ENCODE data around the gene HS2ST1.
"Not testable (repeated sequence)": the region's sequence is repeated elsewhere in the genome, so short reads cannot be mapped to it uniquely, and the experiment has no call there.

HS2ST1 gene

GRCh38 chr1:87028576-87028975, 114.1 kb downstream of the HS2ST1 start:
- no peak for ATAC-seq

GRCh38 chr1:87030740-87031690, 116.6 kb downstream of the HS2ST1 start:
- ATAC-seq = no peak

GRCh38 chr1:87034351-87034750, 119.9 kb downstream of the HS2ST1 start:
- no peak for ATAC-seq

- ATAC-seq = no peak
These were observed 124.7 kb downstream of the HS2ST1 start for GRCh38 chr1:87039096-87039495.

GRCh38 chr1:87042111-87042811, 127.8 kb downstream of the HS2ST1 start:
- no peak for ATAC-seq

- ATAC-seq = no peak
These were observed 130.0 kb downstream of the HS2ST1 start for GRCh38 chr1:87044424-87044823.

GRCh38 chr1:87044840-87045239, 130.4 kb downstream of the HS2ST1 start:
- ATAC-seq = peak; percentile 47 to 65

- peak; percentile 71 to 72 for ATAC-seq
These were observed 131.4 kb downstream of the HS2ST1 start for GRCh38 chr1:87045761-87046304.

GRCh38 chr1:87046951-87047350, 132.5 kb downstream of the HS2ST1 start:
- ATAC-seq = no peak

GRCh38 chr1:87048237-87048636, 133.8 kb downstream of the HS2ST1 start:
- no peak for ATAC-seq

GRCh38 chr1:87051965-87052364, 137.5 kb downstream of the HS2ST1 start:
- no peak for ATAC-seq

GRCh38 chr1:87052400-87052799, 138.0 kb downstream of the HS2ST1 start:
- no peak for ATAC-seq

GRCh38 chr1:87052961-87053360, 138.5 kb downstream of the HS2ST1 start:
- ATAC-seq = no peak

GRCh38 chr1:87053446-87053845, 139.0 kb downstream of the HS2ST1 start:
- ATAC-seq = no peak

GRCh38 chr1:87056974-87057373, 142.5 kb downstream of the HS2ST1 start:
- ATAC-seq = no peak

GRCh38 chr1:87058343-87058649, 143.9 kb downstream of the HS2ST1 start:
- ATAC-seq = no peak

GRCh38 chr1:87061742-87062156, 147.3 kb downstream of the HS2ST1 start:
- peak; percentile 84 to 87 for ATAC-seq

GRCh38 chr1:87062687-87063086, 148.3 kb downstream of the HS2ST1 start:
- no peak for ATAC-seq

GRCh38 chr1:87064309-87064708, 149.9 kb downstream of the HS2ST1 start:
- ATAC-seq = no peak

- no peak for ATAC-seq
These were observed 150.6 kb downstream of the HS2ST1 start for GRCh38 chr1:87064986-87065385.

GRCh38 chr1:87066708-87067107, 152.3 kb downstream of the HS2ST1 start:
- not testable (repeated sequence) for ATAC-seq

GRCh38 chr1:87072411-87072810, 158.0 kb downstream of the HS2ST1 start:
- no peak for ATAC-seq

- no peak for ATAC-seq
These were observed 158.5 kb downstream of the HS2ST1 start for GRCh38 chr1:87072904-87073303.
